ENCODE data around the gene CRLF1.

DNA sequence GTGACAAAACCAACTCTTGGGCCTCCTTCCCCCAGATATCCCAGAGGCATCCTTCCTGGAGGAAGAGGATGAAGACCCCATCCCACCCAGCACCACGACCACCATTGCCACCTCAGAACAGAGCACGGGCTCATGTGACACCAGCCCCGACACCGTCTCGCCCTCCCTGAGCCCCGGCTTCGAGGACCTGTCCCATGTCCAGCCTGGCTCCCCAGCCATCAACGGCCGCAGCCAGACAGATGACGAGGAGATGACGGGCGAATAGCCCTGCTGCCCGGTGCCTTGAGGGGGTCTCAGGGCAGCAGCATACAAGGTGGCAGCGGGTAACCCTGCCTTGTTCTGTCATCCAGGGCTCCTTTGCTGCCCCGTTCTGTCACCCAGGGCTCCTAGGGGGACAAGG is 38.2 kb downstream of the CRLF1 start:
- TF ChIP-seq, protein P1, sequence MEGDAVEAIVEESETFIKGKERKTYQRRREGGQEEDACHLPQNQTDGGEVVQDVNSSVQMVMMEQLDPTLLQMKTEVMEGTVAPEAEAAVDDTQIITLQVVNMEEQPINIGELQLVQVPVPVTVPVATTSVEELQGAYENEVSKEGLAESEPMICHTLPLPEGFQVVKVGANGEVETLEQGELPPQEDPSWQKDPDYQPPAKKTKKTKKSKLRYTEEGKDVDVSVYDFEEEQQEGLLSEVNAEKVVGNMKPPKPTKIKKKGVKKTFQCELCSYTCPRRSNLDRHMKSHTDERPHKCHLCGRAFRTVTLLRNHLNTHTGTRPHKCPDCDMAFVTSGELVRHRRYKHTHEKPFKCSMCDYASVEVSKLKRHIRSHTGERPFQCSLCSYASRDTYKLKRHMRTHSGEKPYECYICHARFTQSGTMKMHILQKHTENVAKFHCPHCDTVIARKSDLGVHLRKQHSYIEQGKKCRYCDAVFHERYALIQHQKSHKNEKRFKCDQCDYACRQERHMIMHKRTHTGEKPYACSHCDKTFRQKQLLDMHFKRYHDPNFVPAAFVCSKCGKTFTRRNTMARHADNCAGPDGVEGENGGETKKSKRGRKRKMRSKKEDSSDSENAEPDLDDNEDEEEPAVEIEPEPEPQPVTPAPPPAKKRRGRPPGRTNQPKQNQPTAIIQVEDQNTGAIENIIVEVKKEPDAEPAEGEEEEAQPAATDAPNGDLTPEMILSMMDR (IDR thresholded peaks at IDR 0.05; ENCODE audit: low read depth, low read length) = no peak
- TF ChIP-seq EZH2phosphoT487 (IDR thresholded peaks at IDR 0.05; ENCODE audit: low read depth) = no peak

All from OCI-LY3 (cell line).